Loucy (cell line): Measurements from ENCODE around the gene IFNK.

Experiments used
- EZH2phosphoT487 ChIP-seq: fragments of 200-600 bp; IDR thresholded peaks from 2 replicates; pipeline ENCODE4 v1.6.1; 2018; ENCODE audit warnings: antibody characterized with exemption, mild to moderate bottlenecking, moderate library complexity, borderline replicate concordance
- TF ChIP-seq, protein P1 (sequence below): fragments of 200-600 bp; sonication (generic); conservative IDR thresholded peaks from 2 replicates; pipeline ENCODE4 v1.5.1; 2014; ENCODE audit warnings: mild to moderate bottlenecking, antibody characterized with exemption, low read length

DNA sequence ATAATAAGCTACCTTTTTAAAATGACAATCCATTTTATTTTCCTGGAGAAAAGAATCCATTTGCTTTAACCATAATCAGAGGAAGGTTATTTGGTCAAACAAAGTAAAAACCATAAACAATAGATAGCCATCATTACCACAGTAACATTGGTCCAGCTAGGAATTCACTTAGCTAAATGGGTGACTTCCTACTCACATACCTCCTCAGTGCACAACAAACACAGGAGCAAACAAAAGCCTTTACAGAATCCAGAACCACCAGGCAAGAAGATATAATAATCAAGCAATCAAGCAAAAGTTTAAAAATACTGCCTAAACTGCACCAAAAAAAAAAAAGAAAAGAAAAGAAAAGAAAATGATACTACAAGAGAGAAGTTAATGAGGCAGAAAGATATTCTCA is 949 bp upstream of the IFNK start:
- TF ChIP-seq, protein P1, sequence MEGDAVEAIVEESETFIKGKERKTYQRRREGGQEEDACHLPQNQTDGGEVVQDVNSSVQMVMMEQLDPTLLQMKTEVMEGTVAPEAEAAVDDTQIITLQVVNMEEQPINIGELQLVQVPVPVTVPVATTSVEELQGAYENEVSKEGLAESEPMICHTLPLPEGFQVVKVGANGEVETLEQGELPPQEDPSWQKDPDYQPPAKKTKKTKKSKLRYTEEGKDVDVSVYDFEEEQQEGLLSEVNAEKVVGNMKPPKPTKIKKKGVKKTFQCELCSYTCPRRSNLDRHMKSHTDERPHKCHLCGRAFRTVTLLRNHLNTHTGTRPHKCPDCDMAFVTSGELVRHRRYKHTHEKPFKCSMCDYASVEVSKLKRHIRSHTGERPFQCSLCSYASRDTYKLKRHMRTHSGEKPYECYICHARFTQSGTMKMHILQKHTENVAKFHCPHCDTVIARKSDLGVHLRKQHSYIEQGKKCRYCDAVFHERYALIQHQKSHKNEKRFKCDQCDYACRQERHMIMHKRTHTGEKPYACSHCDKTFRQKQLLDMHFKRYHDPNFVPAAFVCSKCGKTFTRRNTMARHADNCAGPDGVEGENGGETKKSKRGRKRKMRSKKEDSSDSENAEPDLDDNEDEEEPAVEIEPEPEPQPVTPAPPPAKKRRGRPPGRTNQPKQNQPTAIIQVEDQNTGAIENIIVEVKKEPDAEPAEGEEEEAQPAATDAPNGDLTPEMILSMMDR, result no peak
- TF ChIP-seq EZH2phosphoT487, result no peak
